OCI-LY1 (cell line): Measurements from ENCODE around the gene DYNLRB1.

Experiments used
- H2AFZ ChIP-seq: fragments of 200-600 bp; sonication (generic), shearing (Covaris generic); 2 replicates; pipeline ENCODE4 v1.6.0; 2014; ENCODE audit warnings: antibody characterized with exemption, mild to moderate bottlenecking, low read length
- H3F3A ChIP-seq: fragments of 200-600 bp; sonication (generic), shearing (Covaris generic); 2 replicates; pipeline ENCODE4 v1.6.0; 2014; ENCODE audit warnings: mild to moderate bottlenecking, antibody characterized with exemption, low read length, moderate library complexity; ENCODE audit not compliant: insufficient read depth
- H3K27ac ChIP-seq: fragments of 200-600 bp; sonication (generic); 2 replicates; pipeline ENCODE4 v1.5.1; 2014; ENCODE audit warnings: low read length, mixed run types, mild to moderate bottlenecking, low read depth; ENCODE audit not compliant: poor library complexity, severe bottlenecking
- H3K27me3 ChIP-seq: fragments of 200-600 bp; sonication (generic); 2 replicates; pipeline ENCODE4 v1.6.0; 2014; ENCODE audit warnings: antibody characterized with exemption, mild to moderate bottlenecking, low read length, moderate library complexity; ENCODE audit not compliant: insufficient read depth
- H3K36me3 ChIP-seq: fragments of 200-600 bp; sonication (generic); 2 replicates; pipeline ENCODE4 v1.6.1; 2014; ENCODE audit warnings: mild to moderate bottlenecking, antibody characterized with exemption, low read length, moderate library complexity, mixed read lengths; ENCODE audit not compliant: insufficient read depth
- H3K4me1 ChIP-seq: fragments of 200-600 bp; sonication (generic); 2 replicates; pipeline ENCODE4 v1.5.1; 2014; ENCODE audit warnings: mild to moderate bottlenecking, low read length, moderate library complexity; ENCODE audit not compliant: insufficient read depth, severe bottlenecking
- H3K4me2 ChIP-seq: fragments of 200-600 bp; sonication (generic), shearing (Covaris generic); 2 replicates; pipeline ENCODE4 v1.6.1; 2014; ENCODE audit warnings: low read length
- H3K4me3 ChIP-seq: fragments of 200-600 bp; sonication (generic); 2 replicates; pipeline ENCODE4 v1.5.1; 2014; ENCODE audit warnings: low read length, low read depth, mild to moderate bottlenecking, mixed read lengths; ENCODE audit not compliant: poor library complexity, severe bottlenecking
- H3K79me2 ChIP-seq: fragments of 200-600 bp; shearing (Covaris generic); 2 replicates; pipeline ENCODE4 v1.6.1; 2016; ENCODE audit warnings: mixed run types, low read length, mixed read lengths; ENCODE audit not compliant: insufficient read depth
- H3K9ac ChIP-seq: fragments of 200-600 bp; sonication (generic), shearing (Covaris generic); 2 replicates; pipeline ENCODE4 v1.6.1; 2014; ENCODE audit warnings: mild to moderate bottlenecking, low read length, mixed read lengths
- H3K9me2 ChIP-seq: fragments of 200-600 bp; sonication (generic), shearing (Covaris generic); 2 replicates; pipeline ENCODE4 v1.6.1; 2014; ENCODE audit warnings: low read depth, mild to moderate bottlenecking, low read length, mixed read lengths
- H3K9me3 ChIP-seq: fragments of 200-600 bp; shearing (Covaris generic); 2 replicates; pipeline ENCODE4 v1.6.1; 2014; ENCODE audit warnings: low read length, mixed read lengths
- H4K20me1 ChIP-seq: fragments of 200-600 bp; sonication (generic), shearing (Covaris generic); 2 replicates; pipeline ENCODE4 v1.6.0; 2016; ENCODE audit warnings: mild to moderate bottlenecking, low read length; ENCODE audit not compliant: insufficient read depth
- CTCF ChIP-seq: fragments of 200-600 bp; sonication (generic), shearing (Covaris generic); IDR thresholded peaks from 2 replicates; pipeline ENCODE4 v1.5.1; 2017; ENCODE audit warnings: mild to moderate bottlenecking, antibody characterized with exemption, low read length, moderate library complexity, mixed read lengths
- EZH2 ChIP-seq: fragments of 200-600 bp; sonication (generic), shearing (Covaris generic); IDR thresholded peaks from 2 replicates; pipeline ENCODE4 v1.8.0; 2017; ENCODE audit warnings: borderline replicate concordance, mixed run types, mild to moderate bottlenecking, antibody characterized with exemption, low read length, moderate library complexity, mixed read lengths

The DYNLRB1 gene

DNA sequence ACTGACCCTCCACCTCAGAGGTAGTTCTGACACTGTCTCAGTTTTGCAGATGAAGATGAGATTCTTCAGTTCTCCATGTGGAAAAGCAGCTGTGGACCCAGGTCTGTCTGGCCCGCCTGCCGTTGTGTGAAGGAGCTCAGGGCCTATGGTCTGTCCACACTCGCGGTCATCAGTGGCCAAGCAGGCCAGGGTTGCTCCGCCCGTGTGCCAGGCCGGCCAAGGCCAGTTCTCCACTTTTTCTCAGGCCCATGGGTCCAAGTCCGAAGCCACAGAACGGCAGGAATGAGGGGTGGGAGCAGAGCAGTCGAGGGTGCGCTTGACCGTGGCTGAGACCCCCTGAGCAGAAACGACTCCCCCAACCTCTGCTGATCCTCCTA is 33.7 kb downstream of the DYNLRB1 start:
- TF ChIP-seq CTCF (no peak), EZH2 (no peak)

DNA sequence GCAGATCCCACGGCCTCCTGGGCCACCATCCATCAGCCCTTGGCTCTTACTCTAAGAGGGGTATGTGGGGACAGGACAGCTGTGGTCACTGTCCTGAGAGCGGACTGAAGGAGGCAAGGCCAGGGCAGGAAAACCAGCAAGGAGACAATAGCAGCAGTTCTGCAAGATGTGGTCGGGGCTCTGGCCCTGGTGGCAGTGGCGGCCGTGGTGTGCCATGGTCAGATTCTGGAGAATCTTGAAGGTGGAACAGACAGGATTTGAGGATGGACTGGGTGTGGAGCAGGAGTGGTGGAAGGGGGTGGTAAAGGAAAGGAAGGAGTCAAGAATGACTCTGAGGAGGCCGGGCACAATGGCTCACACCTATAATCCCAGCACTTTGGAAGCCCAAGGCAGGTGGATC is 36.3 kb downstream of the DYNLRB1 start:
- Histone ChIP-seq H3K36me3 (no peaks in the 10 kb centered on the region), H3K9me2 (no peaks in the 10 kb centered on the region), H3K27ac (no peak overlapping the region), H3K27me3 (no peaks in the 10 kb centered on the region), H4K20me1 (no peaks in the 10 kb centered on the region), H3K9ac (no peak overlapping the region), H3K79me2 (no peaks in the 10 kb centered on the region), H3K4me3 (no peak overlapping the region), H3K4me1 (no peaks in the 10 kb centered on the region), H2AFZ (no peak overlapping the region), H3K9me3 (no peaks in the 10 kb centered on the region), H3F3A (no peaks in the 10 kb centered on the region), H3K4me2 (no peak overlapping the region)
- TF ChIP-seq CTCF: no peak
- no peak for TF ChIP-seq EZH2

More for the DNA sequence above, 33.7 kb downstream of the DYNLRB1 start:
- no peaks in the 10 kb centered on the region for H3K9me3 ChIP-seq
- no peak overlapping the region for H3K9ac ChIP-seq
- no peaks in the 10 kb centered on the region; the same call in 1 of the 2 replicates for H3K27me3 ChIP-seq
- H3K9me2 ChIP-seq: no peaks in the 10 kb centered on the region
- no peaks in the 10 kb centered on the region for H4K20me1 ChIP-seq
- no peak overlapping the region for H3K4me2 ChIP-seq
- no peaks in the 10 kb centered on the region for H3F3A ChIP-seq
- H3K79me2 ChIP-seq: no peaks in the 10 kb centered on the region
- H3K4me1 ChIP-seq: no peaks in the 10 kb centered on the region
- no peak overlapping the region for H2AFZ ChIP-seq
- no peak overlapping the region for H3K27ac ChIP-seq
- no peak overlapping the region for H3K4me3 ChIP-seq
- no peaks in the 10 kb centered on the region for H3K36me3 ChIP-seq

DNA sequence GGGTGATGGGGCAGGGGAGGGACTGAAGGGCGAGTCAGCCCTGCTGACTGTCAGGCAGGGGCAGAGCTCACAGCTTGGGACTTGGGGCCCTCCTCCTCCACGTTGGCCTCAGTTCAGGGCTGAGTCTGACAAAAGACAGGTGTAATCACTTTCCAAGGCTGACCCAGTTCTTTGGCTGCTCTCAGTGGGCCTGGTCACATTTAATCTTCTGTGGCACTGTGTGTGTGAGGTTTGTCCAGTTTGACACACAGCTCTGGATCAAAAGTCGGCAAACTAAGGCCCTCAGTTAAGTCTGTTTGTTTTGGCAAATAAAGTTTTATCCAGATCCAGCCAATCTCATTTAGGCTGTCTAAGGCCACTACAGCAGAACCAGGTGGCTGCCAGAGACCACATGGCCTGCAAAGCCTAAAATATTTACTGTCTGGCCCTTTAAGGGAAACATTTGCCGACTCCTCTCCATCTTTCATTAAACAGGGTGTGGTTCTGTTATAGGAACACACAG is 37.2 kb downstream of the DYNLRB1 start:
- peaks cover 5% of the 10 kb centered on the region for H3K4me1 ChIP-seq
- no peaks in the 10 kb centered on the region for H3K27me3 ChIP-seq
- H3K9me3 ChIP-seq: no peaks in the 10 kb centered on the region
- H3K27ac ChIP-seq: no peak overlapping the region
- no peak overlapping the region for H3K9ac ChIP-seq
- no peak overlapping the region for H2AFZ ChIP-seq
- no peak overlapping the region for H3K4me3 ChIP-seq
- no peaks in the 10 kb centered on the region for H3F3A ChIP-seq
- H3K4me2 ChIP-seq: no peak overlapping the region
- TF ChIP-seq EZH2: no peak
- TF ChIP-seq CTCF: no peak
- no peaks in the 10 kb centered on the region for H4K20me1 ChIP-seq
- H3K9me2 ChIP-seq: no peaks in the 10 kb centered on the region
- no peaks in the 10 kb centered on the region for H3K36me3 ChIP-seq
- H3K79me2 ChIP-seq: no peaks in the 10 kb centered on the region
